SK-N-MC (cell line): ENCODE results near the gene GNAS-AS1.
"Not testable (repeated sequence)": the region's sequence is repeated elsewhere in the genome, so short reads cannot be mapped to it uniquely, and the experiment has no call there.

Experiments used
- DNase-seq: peaks from one replicate; pipeline ENCODE4 v3.0.0-alpha.2; 2011; ENCODE audit warnings: low read depth, low spot score
- H3K27ac ChIP-seq: fragments of 200-600 bp; sonication (generic); 2 replicates; pipeline ENCODE4 v1.5.1; 2016; ENCODE audit warnings: mixed run types
- H3K36me3 ChIP-seq: fragments of 200-600 bp; sonication (generic); 2 replicates; pipeline ENCODE4 v1.6.1; 2017; ENCODE audit warnings: antibody characterized with exemption, low read length, mixed read lengths; ENCODE audit not compliant: insufficient read depth
- H3K4me3 ChIP-seq: fragments of 200-600 bp; sonication (generic); 2 replicates; pipeline ENCODE4 v1.5.1; 2016
- H3K9ac ChIP-seq: fragments of 200-600 bp; sonication (generic); 2 replicates; pipeline ENCODE4 v1.8.0; 2017; ENCODE audit warnings: mixed run types, mixed read lengths; ENCODE audit not compliant: insufficient read length
- H3K9me3 ChIP-seq: fragments of 200-600 bp; sonication (generic); 2 replicates; pipeline ENCODE4 v1.6.1; 2017; ENCODE audit warnings: low read depth, mild to moderate bottlenecking, antibody characterized with exemption, low read length, moderate library complexity, mixed read lengths
- EZH2 ChIP-seq: fragments of 200-600 bp; sonication (generic); IDR thresholded peaks from one replicate; pipeline ENCODE4 v1.6.1; 2017; ENCODE audit warnings: antibody characterized with exemption
- FOXP2 ChIP-seq: optimal IDR thresholded peaks from 2 replicates; pipeline ENCODE3; 2011; ENCODE audit warnings: mild to moderate bottlenecking, moderate library complexity; ENCODE audit not compliant: insufficient read depth; ENCODE audit errors: extremely low read length, control extremely low read depth
- POLR2AphosphoS5 ChIP-seq: IDR thresholded peaks from 2 replicates; pipeline ENCODE4 v1.6.1; 2012; ENCODE audit warnings: mild to moderate bottlenecking, low read depth, low read length, borderline replicate concordance

The GNAS-AS1 gene

GRCh38 chr20:58828136-58828535 lies 22.6 kb downstream of the GNAS-AS1 start:
- Histone ChIP-seq H3K9me3 (no peaks in the 10 kb centered on the region), H3K4me3 (no peak overlapping the region), H3K36me3 (no peaks in the 10 kb centered on the region; the same call in 1 of the 2 replicates), H3K9ac (no peak overlapping the region), H3K27ac (no peak overlapping the region)
- DNase-seq = no peak
- no peak for TF ChIP-seq POLR2AphosphoS5
- no peak for TF ChIP-seq FOXP2
- TF ChIP-seq EZH2 = no peak

GRCh38 chr20:58826271-58826670 lies 24.4 kb downstream of the GNAS-AS1 start:
- Histone ChIP-seq H3K9me3 (no peaks in the 10 kb centered on the region), H3K27ac (no peak overlapping the region), H3K4me3 (no peak overlapping the region), H3K36me3 (no peaks in the 10 kb centered on the region; the same call in 1 of the 2 replicates), H3K9ac (no peak overlapping the region)
- no peak for DNase-seq
- no peak for TF ChIP-seq FOXP2
- no peak for TF ChIP-seq EZH2

- TF ChIP-seq EZH2 (no peak), FOXP2 (no peak), POLR2AphosphoS5 (no peak)
- H3K9ac ChIP-seq = no peak overlapping the region
- DNase-seq = no peak
- no peak overlapping the region for H3K4me3 ChIP-seq
- no peaks in the 10 kb centered on the region; the same call in 1 of the 2 replicates for H3K36me3 ChIP-seq
- H3K27ac ChIP-seq = no peak overlapping the region
- H3K9me3 ChIP-seq = no peaks in the 10 kb centered on the region
Measured at GRCh38 chr20:58825450-58825849, 25.3 kb downstream of the GNAS-AS1 start.

- no peak overlapping the region for H3K27ac ChIP-seq
- no peak overlapping the region for H3K4me3 ChIP-seq
- H3K36me3 ChIP-seq = no peaks in the 10 kb centered on the region; the same call in 1 of the 2 replicates
- no peaks in the 10 kb centered on the region for H3K9me3 ChIP-seq
- DNase-seq = no peak
- TF ChIP-seq POLR2AphosphoS5 = no peak
- no peak for TF ChIP-seq FOXP2
- TF ChIP-seq EZH2 = no peak
- no peak overlapping the region for H3K9ac ChIP-seq
Measured at GRCh38 chr20:58824843-58825242, 25.9 kb downstream of the GNAS-AS1 start.

GRCh38 chr20:58822748-58823730 lies 27.7 kb downstream of the GNAS-AS1 start:
- Histone ChIP-seq H3K9ac (no peak overlapping the region), H3K27ac (no peak overlapping the region), H3K36me3 (no peaks in the 10 kb centered on the region; the same call in 1 of the 2 replicates), H3K4me3 (no peak overlapping the region), H3K9me3 (no peaks in the 10 kb centered on the region)
- TF ChIP-seq POLR2AphosphoS5 = no peak
- TF ChIP-seq EZH2 = no peak
- TF ChIP-seq FOXP2 = no peak
- DNase-seq = no peak

- no peak for DNase-seq
- H3K36me3 ChIP-seq = no peaks in the 10 kb centered on the region; the same call in 1 of the 2 replicates
- H3K9me3 ChIP-seq = no peaks in the 10 kb centered on the region
- no peak overlapping the region for H3K27ac ChIP-seq
- no peak overlapping the region for H3K9ac ChIP-seq
- H3K4me3 ChIP-seq = no peak overlapping the region
- TF ChIP-seq EZH2 = no peak
- TF ChIP-seq POLR2AphosphoS5 = no peak
- TF ChIP-seq FOXP2 = no peak
Measured at GRCh38 chr20:58822149-58822548, 28.6 kb downstream of the GNAS-AS1 start.

GRCh38 chr20:58820515-58820914 lies 30.2 kb downstream of the GNAS-AS1 start:
- DNase-seq = not testable (repeated sequence)

GRCh38 chr20:58819921-58820320 lies 30.8 kb downstream of the GNAS-AS1 start:
- TF ChIP-seq EZH2 (no peak), FOXP2 (no peak), POLR2AphosphoS5 (no peak)
- Histone ChIP-seq H3K4me3 (no peak overlapping the region), H3K36me3 (no peaks in the 10 kb centered on the region; the same call in 1 of the 2 replicates), H3K9ac (no peak overlapping the region), H3K27ac (no peak overlapping the region), H3K9me3 (no peaks in the 10 kb centered on the region)
- DNase-seq = no peak

More at GRCh38 chr20:58820515-58820914, 30.2 kb downstream of the GNAS-AS1 start:
- not testable (repeated sequence) for H3K9me3 ChIP-seq, H3K36me3 ChIP-seq, H3K4me3 ChIP-seq, H3K9ac ChIP-seq, H3K27ac ChIP-seq
